Muscle layer of colon (tissue), 2 donors: ENCODE data around the gene GALNT12.
A peak's percentile ranks its signal among the peaks of the same experiment; 100 is the strongest.

Source experiments
- H3K27ac ChIP-seq: one replicate; pipeline ENCODE4 v1.7.0; 2013; ENCODE audit warnings: low read depth, mild to moderate bottlenecking, low read length, moderate library complexity
- H3K27me3 ChIP-seq, 2 donors: one replicate each; pipeline ENCODE4 v1.7.0; 2013; ENCODE audit warnings: low read length in 2 of 2, mild to moderate bottlenecking in 2 of 2; ENCODE audit not compliant: insufficient read depth in 2 of 2, control insufficient read depth in 1 of 2
- H3K36me3 ChIP-seq: one replicate; pipeline ENCODE4 v1.7.0; 2013; ENCODE audit warnings: mild to moderate bottlenecking, low read length; ENCODE audit not compliant: insufficient read depth
- H3K4me1 ChIP-seq: one replicate; pipeline ENCODE4 v1.7.0; 2013; ENCODE audit warnings: mild to moderate bottlenecking, low read length; ENCODE audit not compliant: insufficient read depth
- H3K4me3 ChIP-seq, 2 donors: one replicate each; pipeline ENCODE4 v1.7.0; 2013; ENCODE audit warnings: low read length in 2 of 2, low read depth in 1 of 2, mild to moderate bottlenecking in 1 of 2, moderate library complexity in 1 of 2
- H3K9ac ChIP-seq: one replicate; pipeline ENCODE4 v1.7.0; 2013; ENCODE audit warnings: low read length
- H3K9me3 ChIP-seq: one replicate; pipeline ENCODE4 v1.7.0; 2013; ENCODE audit warnings: mild to moderate bottlenecking, low read length
- donor health status: abdominal sarcoma.
- donor health status: Adenocarcinoma of cecum.

GALNT12 gene

GRCh38 chr9:98854266-98854665 lies 46.8 kb downstream of the GALNT12 start:
- peaks cover 8% of the 10 kb centered on the region for H3K4me1 ChIP-seq
- H3K27me3 ChIP-seq = no peaks in the 10 kb centered on the region
- H3K9ac ChIP-seq = no peak overlapping the region
- H3K27ac ChIP-seq = no peak overlapping the region
- no peaks in the 10 kb centered on the region for H3K36me3 ChIP-seq
- H3K9me3 ChIP-seq = no peaks in the 10 kb centered on the region
- H3K4me3 ChIP-seq = no peak overlapping the region

- Histone ChIP-seq H3K27ac (no peak overlapping the region), H3K4me1 (peaks cover 6% of the 10 kb centered on the region), H3K9ac (no peak overlapping the region), H3K27me3 (no peaks in the 10 kb centered on the region), H3K9me3 (no peaks in the 10 kb centered on the region), H3K36me3 (no peaks in the 10 kb centered on the region), H3K4me3 (no peak overlapping the region)
Measured at GRCh38 chr9:98855592-98855991, 48.1 kb downstream of the GALNT12 start.

- no peaks in the 10 kb centered on the region for H3K36me3 ChIP-seq
- H3K9me3 ChIP-seq = no peaks in the 10 kb centered on the region
- H3K27ac ChIP-seq = no peak overlapping the region
- H3K4me1 ChIP-seq = peaks cover 12% of the 10 kb centered on the region
- no peak overlapping the region for H3K9ac ChIP-seq
- H3K4me3 ChIP-seq = no peak overlapping the region
- no peaks in the 10 kb centered on the region for H3K27me3 ChIP-seq
Measured at GRCh38 chr9:98856982-98857381, 49.5 kb downstream of the GALNT12 start.

GRCh38 chr9:98859941-98860340 lies 52.5 kb downstream of the GALNT12 start:
- H3K4me3 ChIP-seq = no peak overlapping the region
- H3K36me3 ChIP-seq = no peaks in the 10 kb centered on the region
- H3K9me3 ChIP-seq = no peaks in the 10 kb centered on the region
- H3K27ac ChIP-seq = no peak overlapping the region
- no peak overlapping the region for H3K9ac ChIP-seq
- no peaks in the 10 kb centered on the region for H3K27me3 ChIP-seq
- H3K4me1 ChIP-seq = peaks cover 13% of the 10 kb centered on the region

GRCh38 chr9:98860871-98861293 lies 53.4 kb downstream of the GALNT12 start:
- Histone ChIP-seq H3K4me1 (peaks cover 13% of the 10 kb centered on the region), H3K9ac (no peak overlapping the region), H3K27ac (no peak overlapping the region), H3K36me3 (no peaks in the 10 kb centered on the region), H3K9me3 (no peaks in the 10 kb centered on the region), H3K4me3 (no peak overlapping the region), H3K27me3 (no peaks in the 10 kb centered on the region)

GRCh38 chr9:98861781-98862504 lies 54.5 kb downstream of the GALNT12 start:
- Histone ChIP-seq H3K9ac (no peak overlapping the region), H3K27me3 (no peaks in the 10 kb centered on the region)

GRCh38 chr9:98862936-98863335 lies 55.5 kb downstream of the GALNT12 start:
- Histone ChIP-seq H3K27me3 (no peaks in the 10 kb centered on the region), H3K4me1 (peaks cover 31% of the 10 kb centered on the region), H3K27ac (no peak overlapping the region), H3K9ac (no peak overlapping the region), H3K4me3 (no peak overlapping the region), H3K36me3 (no peaks in the 10 kb centered on the region), H3K9me3 (no peaks in the 10 kb centered on the region)

More at GRCh38 chr9:98861781-98862504, 54.5 kb downstream of the GALNT12 start:
- Histone ChIP-seq H3K27ac (peak overlapping the region; percentile 21), H3K4me1 (peaks cover 21% of the 10 kb centered on the region), H3K4me3 (no peak overlapping the region), H3K36me3 (no peaks in the 10 kb centered on the region), H3K9me3 (no peaks in the 10 kb centered on the region)

GRCh38 chr9:98864281-98865174 lies 57.1 kb downstream of the GALNT12 start:
- no peak overlapping the region for H3K4me3 ChIP-seq
- no peak overlapping the region for H3K9ac ChIP-seq
- peak overlapping the region; percentile 17 for H3K27ac ChIP-seq
- no peaks in the 10 kb centered on the region for H3K9me3 ChIP-seq
- H3K36me3 ChIP-seq = no peaks in the 10 kb centered on the region
- H3K27me3 ChIP-seq = no peaks in the 10 kb centered on the region
- H3K4me1 ChIP-seq = peaks cover 33% of the 10 kb centered on the region

GRCh38 chr9:98865284-98865875 lies 57.9 kb downstream of the GALNT12 start:
- Histone ChIP-seq H3K36me3 (no peaks in the 10 kb centered on the region), H3K9ac (no peak overlapping the region), H3K4me3 (no peak overlapping the region), H3K9me3 (no peaks in the 10 kb centered on the region), H3K27ac (no peak overlapping the region), H3K4me1 (peaks cover 33% of the 10 kb centered on the region), H3K27me3 (no peaks in the 10 kb centered on the region)

GRCh38 chr9:98866435-98867102 lies 59.1 kb downstream of the GALNT12 start:
- H3K4me3 ChIP-seq = no peak overlapping the region
- H3K36me3 ChIP-seq = no peaks in the 10 kb centered on the region
- H3K27me3 ChIP-seq = no peaks in the 10 kb centered on the region
- H3K4me1 ChIP-seq = peaks cover 30% of the 10 kb centered on the region
- no peak overlapping the region for H3K27ac ChIP-seq
- no peak overlapping the region for H3K9ac ChIP-seq
- H3K9me3 ChIP-seq = no peaks in the 10 kb centered on the region

- Histone ChIP-seq H3K9ac (no peak overlapping the region), H3K4me1 (peaks cover 25% of the 10 kb centered on the region), H3K27me3 (no peaks in the 10 kb centered on the region), H3K4me3 (no peak overlapping the region), H3K36me3 (no peaks in the 10 kb centered on the region), H3K27ac (no peak overlapping the region), H3K9me3 (no peaks in the 10 kb centered on the region)
Measured at GRCh38 chr9:98867103-98867428, 59.6 kb downstream of the GALNT12 start.
